ENCODE results near the gene RAB11FIP4.

DNA sequence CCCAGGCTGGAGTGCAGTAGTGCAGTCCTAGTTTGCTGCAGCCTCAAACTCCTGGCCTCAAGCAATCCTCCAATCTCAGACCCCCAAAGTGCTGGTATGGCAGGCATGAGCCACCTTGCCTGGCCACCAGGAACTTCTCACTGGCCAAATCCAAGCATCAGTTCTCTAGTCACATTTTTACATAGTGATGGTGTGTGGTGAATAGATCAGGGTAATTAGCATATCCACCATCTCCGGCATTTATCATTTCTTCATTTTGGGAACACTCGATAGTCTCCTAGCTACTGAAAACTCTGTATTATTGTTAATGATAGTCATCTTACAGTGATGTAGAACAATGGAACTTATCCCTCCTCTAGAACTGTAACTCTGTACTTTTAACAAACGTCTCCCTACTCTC is 58.3 kb downstream of the RAB11FIP4 start:
- TF ChIP-seq POLR2A (IDR thresholded peaks at IDR 0.05), result no peak
- no peak for TF ChIP-seq CTCF (IDR thresholded peaks at IDR 0.05 in 4 of 5, conservative IDR thresholded peaks at IDR 0.05 in 1 of 5)

Measured in gastrocnemius medialis (tissue), 4 donors.